Measurements from ENCODE around the gene ESR2. TPM values are rescaled to one million over a fixed set of nuclear protein-coding genes. Genes with fewer than 3 reads are reported as not detected.

The ESR2 gene
- total RNA-seq, 6 experiments from 2014 or later: not detected

- Mint-ChIP-seq H3K27me3 (ENCODE audit: insufficient read depth) (no peaks in the 10 kb centered on the region), H3K9me3 (no peaks in the 10 kb centered on the region), H3K27ac (peak overlapping the region; percentile 71), H3K4me1 (ENCODE audit: low read depth) (peaks cover 24% of the 10 kb centered on the region), H3K36me3 (ENCODE audit: low read depth) (peaks cover 8% of the 10 kb centered on the region; the same call in 1 of the 2 replicates), H3K4me3 (peak overlapping the region; percentile 3; the same call in 1 of the 2 replicates)
- peak; percentile 87 for DNase-seq
- no peak for TF ChIP-seq CTCF (IDR thresholded peaks at IDR 0.05)
These were observed 102.4 kb downstream of the ESR2 start for GRCh38 chr14:64191756-64192155.

- DNase-seq: no peak
- Mint-ChIP-seq H3K9me3 (no peaks in the 10 kb centered on the region), H3K4me3 (no peak overlapping the region), H3K36me3 (ENCODE audit: low read depth) (peaks cover 8% of the 10 kb centered on the region; the same call in 1 of the 2 replicates), H3K4me1 (ENCODE audit: low read depth) (peaks cover 17% of the 10 kb centered on the region), H3K27ac (peak overlapping the region; percentile 71; the same call in 1 of the 2 replicates), H3K27me3 (ENCODE audit: insufficient read depth) (no peaks in the 10 kb centered on the region)
- no peak for TF ChIP-seq CTCF (IDR thresholded peaks at IDR 0.05)
These were observed 103.1 kb downstream of the ESR2 start for GRCh38 chr14:64190974-64191502.

GRCh38 chr14:64187331-64187730 is 106.8 kb downstream of the ESR2 start:
- DNase-seq: no peak
- no peaks in the 10 kb centered on the region for H3K9me3 Mint-ChIP-seq
- no peak overlapping the region for H3K4me3 Mint-ChIP-seq

GRCh38 chr14:64186231-64187129 is 107.7 kb downstream of the ESR2 start:
- H3K4me1 Mint-ChIP-seq (ENCODE audit: low read depth): peaks cover 5% of the 10 kb centered on the region
- no peak for TF ChIP-seq CTCF (IDR thresholded peaks at IDR 0.05)
- H3K27me3 Mint-ChIP-seq (ENCODE audit: insufficient read depth): no peaks in the 10 kb centered on the region
- no peak overlapping the region for H3K4me3 Mint-ChIP-seq
- DNase-seq: no peak
- no peak overlapping the region for H3K27ac Mint-ChIP-seq
- no peaks in the 10 kb centered on the region for H3K9me3 Mint-ChIP-seq
- H3K36me3 Mint-ChIP-seq (ENCODE audit: low read depth): peaks cover 4% of the 10 kb centered on the region; the same call in 1 of the 2 replicates

More at GRCh38 chr14:64187331-64187730, 106.8 kb downstream of the ESR2 start:
- peaks cover 14% of the 10 kb centered on the region for H3K4me1 Mint-ChIP-seq (ENCODE audit: low read depth)
- peaks cover 8% of the 10 kb centered on the region; the same call in 1 of the 2 replicates for H3K36me3 Mint-ChIP-seq (ENCODE audit: low read depth)
- H3K27me3 Mint-ChIP-seq (ENCODE audit: insufficient read depth): no peaks in the 10 kb centered on the region
- no peak for TF ChIP-seq CTCF (IDR thresholded peaks at IDR 0.05)
- no peak overlapping the region for H3K27ac Mint-ChIP-seq

GRCh38 chr14:64185184-64185583 is 109.0 kb downstream of the ESR2 start:
- no peak for DNase-seq
- Mint-ChIP-seq H3K9me3 (no peaks in the 10 kb centered on the region), H3K27me3 (ENCODE audit: insufficient read depth) (no peaks in the 10 kb centered on the region), H3K4me1 (ENCODE audit: low read depth) (no peaks in the 10 kb centered on the region; the same call in 1 of the 2 replicates), H3K4me3 (no peak overlapping the region), H3K36me3 (ENCODE audit: low read depth) (no peaks in the 10 kb centered on the region), H3K27ac (no peak overlapping the region)
- no peak for TF ChIP-seq CTCF (IDR thresholded peaks at IDR 0.05)
